ENCODE results near the gene PARM1.
"Not testable (repeated sequence)": the region's sequence is repeated elsewhere in the genome, so short reads cannot be mapped to it uniquely, and the experiment has no call there.

Gene PARM1

DNA sequence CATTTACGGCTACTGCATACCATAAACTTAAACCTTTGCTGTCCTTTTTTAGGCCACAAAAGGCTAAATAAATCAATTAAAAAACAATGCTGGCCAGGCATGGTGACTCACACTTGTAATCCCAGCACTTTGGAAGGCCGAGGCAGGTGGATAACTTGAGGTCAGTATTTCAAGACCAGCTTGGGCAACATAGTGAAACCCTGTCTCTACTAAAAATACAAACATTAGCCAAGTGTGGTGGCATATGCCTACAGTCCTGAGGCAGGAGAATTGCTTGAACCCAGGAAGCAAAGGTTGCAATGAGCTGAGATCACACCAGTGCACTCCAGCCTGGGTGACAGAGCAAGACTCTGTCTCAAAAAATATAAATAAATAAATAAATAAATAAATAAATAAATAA is 61.5 kb downstream of the PARM1 start:
- not testable (repeated sequence) for DNase-seq

DNA sequence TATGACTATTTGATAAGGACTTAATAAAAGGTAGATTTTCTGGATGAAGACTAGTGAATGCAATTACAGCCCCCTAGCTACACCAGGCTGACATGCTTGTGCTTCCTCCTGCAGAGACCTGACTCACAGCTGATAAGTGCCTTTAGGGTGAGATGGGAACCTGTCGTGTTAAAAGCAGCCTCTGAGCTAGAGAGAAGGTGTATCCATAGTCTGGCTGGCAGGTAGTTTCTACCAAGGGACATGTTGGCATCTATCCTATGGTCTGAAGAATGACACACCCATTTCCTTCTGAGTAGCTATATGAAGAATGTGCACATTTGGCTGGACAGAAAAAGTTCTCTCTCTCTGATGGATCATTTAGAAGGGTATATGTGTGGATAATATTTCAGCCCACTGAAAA is 64.1 kb downstream of the PARM1 start:
- DNase-seq = no peak

DNA sequence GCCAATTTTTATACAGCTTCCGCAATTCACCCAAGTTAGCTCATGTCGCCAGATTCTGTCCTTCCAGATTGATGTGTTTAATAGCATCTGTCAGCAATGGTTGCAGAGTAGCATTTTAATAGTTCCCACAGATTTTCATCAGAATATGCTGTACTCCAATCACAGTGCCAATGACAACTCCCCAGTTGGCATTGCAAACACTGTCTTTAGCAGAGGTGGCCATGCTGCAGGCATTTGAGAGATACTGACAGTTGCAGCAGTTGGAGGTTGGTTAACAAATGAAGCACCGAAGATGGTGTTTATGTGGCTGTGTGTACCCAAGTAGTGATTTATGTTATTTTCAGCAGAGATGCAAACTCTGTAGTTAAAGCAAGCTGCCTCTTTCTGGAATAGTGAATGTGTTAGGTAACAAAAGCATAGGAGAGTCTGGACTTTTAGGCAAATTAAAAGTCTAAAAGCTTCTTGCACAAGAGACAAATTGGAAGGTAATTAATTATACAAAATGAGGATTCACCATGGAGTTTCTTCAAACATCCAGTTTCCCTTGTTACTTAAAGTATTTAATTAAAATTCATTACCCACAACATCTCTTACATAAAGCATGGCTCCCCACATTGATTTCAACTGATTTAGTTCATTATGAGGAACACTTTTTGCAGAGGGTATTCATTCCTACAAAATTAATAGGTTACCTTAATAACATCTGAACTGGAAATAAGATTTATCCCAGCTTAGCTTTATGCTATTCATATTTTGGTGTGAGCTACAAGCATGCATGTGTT is 65.2 kb downstream of the PARM1 start:
- no peak for DNase-seq

- DNase-seq = no peak
Observed at GRCh38 chr4:74999714-75000309, 66.9 kb downstream of the PARM1 start.

DNA sequence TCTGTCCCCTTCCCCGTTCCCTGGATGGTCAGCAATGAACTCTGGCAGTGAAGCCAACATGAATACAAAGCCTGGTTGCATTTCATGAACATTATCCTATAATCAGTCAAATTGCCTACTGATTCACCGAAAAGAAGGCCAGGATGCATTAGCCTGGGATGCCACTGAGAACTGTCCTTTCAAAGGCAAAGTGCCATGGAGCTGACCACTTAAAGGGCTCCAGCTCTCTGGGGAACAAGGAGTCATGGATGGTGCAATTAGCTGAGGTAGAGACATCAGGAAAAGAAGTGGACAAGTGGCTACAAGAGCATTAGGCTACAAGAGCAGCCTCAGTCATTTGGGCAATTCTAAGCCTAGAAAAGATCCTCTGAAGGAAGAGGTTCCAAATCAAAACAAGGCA is 69.0 kb downstream of the PARM1 start:
- DNase-seq = no peak

DNA sequence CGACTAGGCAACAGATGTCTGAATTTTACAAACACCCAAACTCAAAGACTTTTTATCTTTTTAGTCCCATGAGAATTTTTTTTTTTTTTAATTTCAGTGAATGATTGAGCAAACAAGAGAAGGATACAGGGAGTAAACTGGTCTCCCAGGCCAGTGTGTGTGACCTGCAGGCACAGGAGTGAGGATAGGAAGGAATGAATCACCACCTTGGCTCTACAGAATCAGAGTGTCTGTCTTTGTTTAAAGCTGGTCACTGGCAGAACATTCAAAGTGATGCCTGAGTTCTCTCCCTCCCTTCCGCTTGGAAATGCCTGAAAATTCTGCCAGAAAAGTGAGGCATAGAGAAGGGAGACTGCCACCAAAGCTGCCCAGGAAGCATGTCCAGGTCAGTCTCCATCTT is 69.5 kb downstream of the PARM1 start:
- no peak for DNase-seq

- DNase-seq = no peak
Observed at GRCh38 chr4:75003979-75004378, 71.1 kb downstream of the PARM1 start.

- DNase-seq = no peak
Observed at GRCh38 chr4:75004755-75005668, 72.1 kb downstream of the PARM1 start.

DNA sequence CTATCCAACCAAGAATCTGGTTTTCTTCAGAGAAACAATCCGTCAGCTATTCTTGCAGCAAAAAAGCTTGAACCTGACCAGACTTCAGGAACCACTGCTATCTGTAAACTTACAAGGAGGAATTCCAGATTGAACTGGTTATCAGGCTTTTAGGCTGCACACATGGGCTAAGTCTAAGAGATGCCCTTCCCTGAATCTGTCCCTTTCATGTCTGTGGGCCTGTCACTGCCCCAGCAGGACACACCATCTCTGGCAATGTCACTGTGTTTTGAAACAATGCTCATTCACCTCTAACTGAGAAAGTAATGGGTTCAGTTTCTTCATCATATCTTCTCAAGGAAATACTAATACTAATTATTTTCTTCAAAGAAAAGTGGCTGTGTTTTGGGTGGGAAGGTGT is 72.8 kb downstream of the PARM1 start:
- DNase-seq = no peak

- DNase-seq = no peak
Observed at GRCh38 chr4:75007891-75008290, 75.0 kb downstream of the PARM1 start.

GRCh38 chr4:75009138-75009537 is 76.2 kb downstream of the PARM1 start:
- DNase-seq = no peak

- DNase-seq = no peak
Observed at GRCh38 chr4:75011131-75011795, 78.3 kb downstream of the PARM1 start.

GRCh38 chr4:75015627-75016026 is 82.7 kb downstream of the PARM1 start:
- no peak for DNase-seq

DNA sequence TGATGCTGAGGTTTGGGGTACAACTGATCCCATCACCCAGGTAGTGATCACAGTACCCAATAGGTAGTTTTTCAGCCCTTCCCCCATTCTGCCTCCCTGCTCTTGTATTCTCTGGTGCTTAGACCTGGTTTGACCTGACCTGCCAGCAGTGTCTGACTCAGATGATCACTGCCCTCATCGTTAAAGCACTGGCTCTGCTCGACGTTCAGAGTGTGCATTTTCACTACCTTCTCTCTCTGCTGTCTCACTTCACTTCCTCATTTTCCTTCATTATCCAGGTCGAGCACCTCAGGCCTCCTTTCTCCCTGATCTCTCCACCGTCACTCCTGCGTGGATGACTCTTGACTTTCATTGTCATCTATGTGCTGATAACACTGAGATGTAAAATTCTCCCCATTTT is 83.6 kb downstream of the PARM1 start:
- DNase-seq = no peak

DNA sequence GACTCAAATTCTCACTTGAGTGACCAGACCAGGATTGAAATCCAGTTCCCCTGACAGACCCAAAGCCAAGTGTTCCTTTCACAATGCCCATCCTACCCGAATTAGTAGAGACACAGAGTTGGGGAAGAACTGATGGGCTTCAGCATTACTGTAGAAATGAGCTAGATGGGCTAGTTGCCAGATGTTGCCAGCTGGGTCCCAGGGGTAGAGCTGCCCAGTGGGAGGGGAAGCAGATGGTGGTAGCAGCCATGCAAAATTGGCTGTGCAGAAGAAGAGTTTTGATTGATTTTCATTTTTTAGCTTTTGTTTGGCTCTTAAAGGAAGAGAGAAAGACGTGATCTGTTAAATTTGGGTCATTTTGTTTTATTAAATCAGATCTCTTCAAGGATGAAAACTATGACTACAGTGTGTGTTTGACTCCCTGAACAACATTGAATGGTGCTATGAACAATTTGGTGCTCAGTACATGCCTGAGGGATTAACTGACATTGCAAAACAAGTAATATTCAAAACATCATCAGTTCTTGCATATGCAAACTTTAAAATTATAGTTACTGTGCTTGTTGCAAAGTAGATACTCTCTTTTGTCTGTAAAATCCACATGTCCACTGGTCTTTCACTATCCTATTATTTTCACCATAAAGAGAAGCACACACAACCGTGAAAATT is 86.0 kb downstream of the PARM1 start:
- no peak for DNase-seq

- no peak for DNase-seq
Observed at GRCh38 chr4:75025431-75025830, 92.5 kb downstream of the PARM1 start.

DNA sequence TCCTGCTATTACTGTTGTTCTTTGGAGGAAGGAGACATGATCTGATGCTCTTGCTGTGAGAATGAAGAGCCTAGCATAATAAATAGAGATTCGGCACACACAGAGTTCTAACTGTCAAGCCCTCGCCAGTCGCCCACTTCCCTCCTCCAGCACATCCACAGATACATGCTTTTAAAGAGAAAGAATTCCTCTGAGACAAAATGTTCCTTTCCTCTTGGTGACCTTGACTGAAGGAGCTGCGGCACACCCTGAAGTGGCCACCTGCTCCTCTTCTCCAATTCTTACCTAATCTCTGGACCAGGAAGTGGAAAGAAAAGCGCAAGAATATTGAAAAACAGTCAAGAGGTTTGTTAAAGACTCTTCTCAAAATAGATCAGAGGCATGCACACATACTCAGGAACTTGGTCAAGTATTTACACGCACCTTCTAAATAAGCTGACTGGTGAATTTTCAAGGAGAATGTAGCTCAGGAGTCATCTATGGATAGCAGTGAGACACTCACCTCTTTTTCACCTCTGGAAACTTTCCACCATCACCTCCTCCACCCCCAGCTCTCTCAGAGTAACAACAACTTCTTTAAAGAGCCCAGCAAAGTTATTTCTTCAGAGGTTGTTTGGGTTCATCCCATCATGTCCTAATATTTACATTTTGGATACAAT is 95.4 kb downstream of the PARM1 start:
- no peak for DNase-seq

DNA sequence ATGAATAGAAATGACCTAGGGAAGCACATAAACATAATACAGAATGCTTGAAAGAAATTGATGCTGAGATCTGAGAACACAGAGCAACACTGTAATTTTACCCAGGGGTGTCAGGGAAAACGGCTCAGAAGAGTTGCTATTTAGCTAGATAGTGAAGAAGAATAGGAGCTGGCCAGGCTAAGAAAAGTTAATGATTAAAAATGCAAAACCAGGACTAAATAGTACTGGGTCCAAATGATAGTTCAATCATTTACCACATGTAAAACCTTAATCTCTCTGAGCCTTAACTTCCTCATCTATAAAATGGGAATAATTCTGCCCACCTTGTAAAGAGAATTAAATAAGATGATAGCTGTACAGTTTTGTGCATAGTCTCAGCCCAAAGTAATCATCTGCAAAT is 97.1 kb downstream of the PARM1 start:
- no peak for DNase-seq

GRCh38 chr4:75030649-75031235 is 97.8 kb downstream of the PARM1 start:
- no peak for DNase-seq

DNA sequence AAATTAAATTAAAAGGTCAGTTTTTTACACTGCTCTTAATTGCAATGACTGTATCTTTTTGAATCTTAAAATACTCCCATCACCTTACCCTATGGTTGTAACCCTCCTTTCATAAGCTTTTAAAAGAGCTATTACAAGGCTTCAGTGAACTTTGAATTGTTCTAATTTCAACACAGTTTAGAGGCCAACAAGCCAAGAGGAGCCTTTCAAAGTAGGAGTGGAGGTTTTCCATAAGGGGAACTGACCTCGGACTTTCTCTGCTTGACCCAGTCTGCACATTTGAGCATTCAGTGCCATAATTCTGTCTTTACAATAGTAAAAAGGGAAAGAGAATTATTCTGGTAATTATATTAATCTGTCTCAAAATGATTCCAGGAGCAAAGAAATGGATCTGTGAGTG is 98.9 kb downstream of the PARM1 start:
- no peak for DNase-seq

DNA sequence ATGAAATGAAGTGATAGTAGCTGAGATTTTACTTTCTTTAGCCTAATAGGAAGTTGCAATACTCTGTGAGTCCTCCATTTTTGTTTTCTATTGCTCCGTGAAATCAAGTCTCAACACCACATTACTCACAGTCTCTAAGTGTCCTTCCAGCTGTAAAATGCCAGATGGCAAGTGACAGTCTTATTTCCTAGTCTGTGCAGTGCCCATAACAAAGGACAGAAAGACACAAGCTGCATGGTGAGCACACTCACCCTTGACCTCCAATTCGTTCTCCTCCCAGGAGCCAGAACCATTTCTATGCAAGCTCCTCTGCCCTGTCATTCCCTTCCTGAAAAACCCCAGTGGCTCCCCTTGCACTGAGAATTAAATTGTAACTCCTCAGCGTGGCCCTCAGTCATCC is 101.6 kb downstream of the PARM1 start:
- no peak for DNase-seq

- no peak for DNase-seq
Observed at GRCh38 chr4:75035321-75035720, 102.4 kb downstream of the PARM1 start.

Data from NCI-H510A treated with DMSO at 0.1 percent for 48 hours (cell line).